Spinal cord (tissue), 10 donors: ENCODE results near the gene FOXL1. TPM values are rescaled to one million over a fixed set of nuclear protein-coding genes. Genes with fewer than 3 reads are reported as not detected.

ENCODE experiments used
- DNase-seq, 6 donors: peaks; one replicate each; pipeline versions ENCODE4 v3.0.0 to v3.0.0-alpha.2; 2013 to 2015; ENCODE audit warnings: low spot score in 6 of 6, low read depth in 4 of 6
- H3K27ac ChIP-seq: one replicate; pipeline ENCODE4 v1.5.1; 2013; ENCODE audit warnings: low read depth, low read length, control low read depth
- H3K27me3 ChIP-seq: one replicate; pipeline ENCODE4 v1.6.1; 2013; ENCODE audit warnings: low read length; ENCODE audit not compliant: control insufficient read depth, insufficient read depth
- H3K36me3 ChIP-seq: one replicate; pipeline ENCODE4 v1.6.1; 2013; ENCODE audit warnings: low read length; ENCODE audit not compliant: control insufficient read depth, insufficient read depth
- H3K4me1 ChIP-seq: one replicate; pipeline ENCODE4 v1.6.1; 2013; ENCODE audit warnings: low read length; ENCODE audit not compliant: control insufficient read depth, insufficient read depth
- H3K4me3 ChIP-seq: one replicate; pipeline ENCODE4 v1.5.1; 2013; ENCODE audit warnings: low read depth, low read length, control low read depth
- H3K9me3 ChIP-seq: one replicate; pipeline ENCODE4 v1.6.1; 2013; ENCODE audit warnings: low read length; ENCODE audit not compliant: control insufficient read depth, insufficient read depth
- WGBS: methylation state at CpG from one replicate; pipeline ENCODE4 v1.1.5; 2013; ENCODE audit warnings: missing lambda C conversion rate; ENCODE audit not compliant: insufficient coverage; 5-methylcytosine and 5-hydroxymethylcytosine counted together
- polyA plus RNA-seq, 2 donors: library from polyadenylated mRNA; unstranded; fragments of 120-200 nt; gene quantifications; one replicate each; pipeline ENCODE4 v1.2.1, GENCODE V29; 2013; ENCODE audit not compliant: insufficient read length in 2 of 2
- total RNA-seq, 2 donors: library from RNA; depleted of rRNA in 1 of 2; stranded (reverse); fragments of 120-200 nt in 1 of 2; fragments of >200 nt in 1 of 2; gene quantifications; one replicate each; pipeline versions ENCODE4 v1.2.3 to v1.2.4, GENCODE V29; 2013 to 2014
- donor health status: healthy.

Gene FOXL1
- total and polyA plus RNA-seq, 4 donors: 2.2 to 8.9 (median 3.5) TPM

DNA sequence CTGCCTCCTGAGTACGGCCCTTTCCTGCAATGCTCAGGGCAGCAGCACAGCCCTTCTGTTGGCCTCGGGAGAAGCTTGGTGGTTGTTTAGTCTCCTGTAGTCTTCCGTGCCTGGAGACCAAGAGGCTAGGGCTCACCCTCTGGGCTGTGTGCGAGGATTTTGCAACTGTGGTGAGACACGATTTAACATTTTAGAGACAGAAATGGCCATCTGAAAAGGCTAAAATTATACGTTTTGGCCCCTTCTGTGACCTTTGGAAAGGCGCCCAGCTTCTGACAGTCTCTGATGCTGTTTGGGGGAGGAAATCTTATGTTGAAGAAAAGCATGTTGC lies 33.1 kb downstream of the FOXL1 start:
- no peak for DNase-seq
- Histone ChIP-seq H3K4me3 (no peak overlapping the region), H3K9me3 (no peaks in the 10 kb centered on the region), H3K4me1 (peaks cover 8% of the 10 kb centered on the region), H3K27me3 (peaks cover 2% of the 10 kb centered on the region), H3K27ac (no peak overlapping the region), H3K36me3 (no peaks in the 10 kb centered on the region)
- 83% methylated on average over 6 of the region's 7 CpGs for WGBS

DNA sequence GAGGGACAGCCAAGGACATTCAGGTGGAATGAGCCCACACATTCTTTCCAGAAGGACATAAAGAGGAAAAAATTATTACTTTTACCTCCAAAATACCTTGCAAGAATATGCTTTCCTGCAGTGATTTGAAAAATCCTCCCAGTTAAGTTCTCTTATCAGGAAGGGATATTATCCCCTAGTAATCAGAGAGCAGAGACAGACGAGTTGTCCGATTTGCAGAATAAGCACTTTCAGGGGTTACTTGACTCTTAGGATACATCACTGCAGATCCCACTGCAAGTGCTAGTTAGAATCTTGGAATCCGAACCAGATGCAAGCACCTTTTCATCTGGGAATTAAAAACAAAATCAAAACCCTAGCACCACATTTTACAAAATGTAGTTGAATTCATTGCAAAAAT lies 33.6 kb downstream of the FOXL1 start:
- DNase-seq: no peak

DNA sequence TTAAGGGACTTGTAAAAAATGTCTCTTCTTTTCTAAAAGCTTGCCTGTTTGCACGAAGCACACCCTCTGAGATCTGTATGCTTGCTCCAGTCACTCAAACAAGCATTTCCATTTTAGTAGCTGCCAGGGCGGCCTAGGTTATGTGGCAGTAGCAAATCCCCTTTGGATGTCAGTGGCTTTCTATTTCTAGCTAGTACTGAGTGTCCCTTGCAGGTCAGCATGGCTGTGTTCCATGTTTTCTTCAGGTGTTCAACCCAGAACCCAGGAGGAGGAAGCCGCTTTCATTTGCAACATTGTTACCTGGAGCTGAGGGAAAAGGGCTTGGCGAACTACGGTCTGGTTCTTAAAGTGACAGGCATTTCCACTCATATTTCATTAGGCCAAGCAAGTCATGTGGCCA lies 36.4 kb downstream of the FOXL1 start:
- no peak overlapping the region for H3K27ac ChIP-seq
- no peak for DNase-seq
- WGBS: 50% methylated on average over 3 of the region's 5 CpGs
- H3K4me3 ChIP-seq: no peak overlapping the region
- no peaks in the 10 kb centered on the region for H3K9me3 ChIP-seq
- peaks cover 2% of the 10 kb centered on the region for H3K27me3 ChIP-seq
- H3K36me3 ChIP-seq: no peaks in the 10 kb centered on the region
- H3K4me1 ChIP-seq: peaks cover 8% of the 10 kb centered on the region

More for the DNA sequence above, 33.6 kb downstream of the FOXL1 start:
- Histone ChIP-seq H3K9me3 (no peaks in the 10 kb centered on the region), H3K4me1 (peaks cover 8% of the 10 kb centered on the region), H3K27ac (no peak overlapping the region), H3K27me3 (peaks cover 2% of the 10 kb centered on the region), H3K4me3 (no peak overlapping the region), H3K36me3 (no peaks in the 10 kb centered on the region)
- 94% methylated on average over 2 of the region's 3 CpGs for WGBS

- no peaks in the 10 kb centered on the region for H3K4me1 ChIP-seq
- no CpG with 5 or more reads among the region's 5 CpGs for WGBS
- no peak for DNase-seq
- H3K9me3 ChIP-seq: no peaks in the 10 kb centered on the region
- H3K4me3 ChIP-seq: no peak overlapping the region
- H3K27me3 ChIP-seq: no peaks in the 10 kb centered on the region
- H3K27ac ChIP-seq: no peak overlapping the region
- no peaks in the 10 kb centered on the region for H3K36me3 ChIP-seq
Observed at GRCh38 chr16:86616906-86617305, 38.6 kb downstream of the FOXL1 start.

- H3K4me3 ChIP-seq: no peak overlapping the region
- H3K27me3 ChIP-seq: no peaks in the 10 kb centered on the region
- H3K9me3 ChIP-seq: no peaks in the 10 kb centered on the region
- WGBS: 73% methylated on average over 11 of the region's 16 CpGs
- no peak for DNase-seq
- no peak overlapping the region for H3K27ac ChIP-seq
- no peaks in the 10 kb centered on the region for H3K36me3 ChIP-seq
- H3K4me1 ChIP-seq: no peaks in the 10 kb centered on the region
Observed at GRCh38 chr16:86618431-86619238, 40.3 kb downstream of the FOXL1 start.

DNA sequence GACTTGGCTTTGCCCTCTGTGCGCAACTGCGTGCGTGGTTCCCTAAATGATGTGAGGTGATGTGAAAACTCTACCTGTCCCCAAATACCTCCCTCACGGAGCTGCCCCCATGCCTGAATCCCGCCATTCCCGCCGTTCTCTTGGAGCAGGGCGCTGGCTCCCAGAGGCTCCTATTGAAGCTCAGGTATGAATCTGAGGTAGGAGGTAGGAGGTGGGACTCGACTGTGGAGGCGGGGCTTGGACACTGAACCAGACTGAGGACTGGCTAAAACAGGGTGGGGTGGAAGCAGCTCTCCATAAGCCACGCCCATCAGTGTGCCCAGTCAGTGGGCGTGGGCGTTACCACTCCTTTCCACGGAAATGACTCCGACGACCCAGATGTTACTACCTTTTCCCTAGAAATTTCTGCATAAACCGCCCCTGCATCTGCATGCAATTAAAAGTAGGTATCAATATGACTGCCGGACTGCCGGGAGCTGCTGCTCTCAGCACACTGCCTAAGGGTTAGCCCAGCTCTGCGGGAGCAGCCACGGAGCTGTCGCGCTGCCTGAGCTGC lies 41.0 kb downstream of the FOXL1 start:
- H3K36me3 ChIP-seq: no peaks in the 10 kb centered on the region
- no peak overlapping the region for H3K4me3 ChIP-seq
- no peaks in the 10 kb centered on the region for H3K9me3 ChIP-seq
- H3K27ac ChIP-seq: no peak overlapping the region
- no peak for DNase-seq
- no peaks in the 10 kb centered on the region for H3K4me1 ChIP-seq
- H3K27me3 ChIP-seq: no peaks in the 10 kb centered on the region
- WGBS: 90% methylated on average over 12 of the region's 23 CpGs

DNA sequence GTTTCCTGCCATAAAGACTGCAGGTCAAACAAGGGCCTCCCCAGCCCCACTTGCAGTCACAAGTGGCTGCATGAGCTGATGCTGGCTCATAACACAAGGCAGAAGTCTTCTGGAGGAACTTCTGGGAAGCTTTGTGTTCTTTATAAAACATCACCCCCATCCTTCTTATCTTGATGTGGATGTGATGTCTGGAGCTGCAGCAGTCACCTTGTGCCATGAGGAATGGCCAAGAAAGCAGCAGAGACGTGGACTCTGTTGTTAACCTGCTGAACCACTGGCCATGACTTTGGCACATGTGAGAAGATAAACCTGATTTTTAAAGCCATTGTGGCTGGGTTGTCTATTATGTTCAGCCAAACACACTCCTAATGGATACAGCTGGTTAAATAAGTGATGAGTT lies 41.8 kb downstream of the FOXL1 start:
- Histone ChIP-seq H3K27ac (no peak overlapping the region), H3K4me3 (no peak overlapping the region), H3K4me1 (no peaks in the 10 kb centered on the region), H3K9me3 (no peaks in the 10 kb centered on the region), H3K27me3 (no peaks in the 10 kb centered on the region), H3K36me3 (no peaks in the 10 kb centered on the region)
- no peak for DNase-seq
- 83% methylated on average over 1 of the region's 1 CpG for WGBS

DNA sequence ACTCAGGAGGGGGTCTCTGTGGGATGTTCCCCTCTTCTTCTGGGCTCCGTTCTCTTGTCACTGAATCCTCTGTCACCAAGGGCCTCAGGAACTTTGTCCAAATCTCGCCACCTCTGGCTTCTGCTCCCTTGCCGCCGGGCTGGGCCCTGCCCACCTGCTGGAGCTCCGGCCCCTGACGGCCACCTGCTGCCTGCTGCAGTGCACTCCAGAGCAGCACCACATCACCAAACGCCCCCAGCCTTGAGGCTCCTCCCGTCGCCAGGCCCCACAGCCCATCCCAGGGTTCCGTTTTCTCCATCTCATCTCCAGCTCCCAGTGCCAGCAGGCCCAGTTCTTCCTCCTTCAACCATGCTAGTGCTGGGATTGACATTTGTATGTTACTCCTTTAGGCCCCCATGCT lies 43.6 kb downstream of the FOXL1 start:
- Histone ChIP-seq H3K9me3 (no peaks in the 10 kb centered on the region), H3K4me3 (no peak overlapping the region), H3K27ac (no peak overlapping the region), H3K4me1 (peaks cover 12% of the 10 kb centered on the region), H3K27me3 (no peaks in the 10 kb centered on the region), H3K36me3 (no peaks in the 10 kb centered on the region)
- WGBS: 87% methylated on average over 10 of the region's 10 CpGs
- no peak for DNase-seq

- WGBS: 90% methylated on average over 16 of the region's 16 CpGs
Observed at GRCh38 chr16:86622700-86623615, 44.6 kb downstream of the FOXL1 start.

More at GRCh38 chr16:86622700-86623615, 44.6 kb downstream of the FOXL1 start:
- no peak for DNase-seq
- peaks cover 13% of the 10 kb centered on the region for H3K4me1 ChIP-seq
- H3K36me3 ChIP-seq: no peaks in the 10 kb centered on the region
- H3K27ac ChIP-seq: no peak overlapping the region
- H3K27me3 ChIP-seq: no peaks in the 10 kb centered on the region
- H3K4me3 ChIP-seq: no peak overlapping the region
- H3K9me3 ChIP-seq: no peaks in the 10 kb centered on the region
